A549 treated with CORT108297 at 1 μM for 4 hours (cell line): ENCODE data around the gene KIR3DL1. TPM values are rescaled to one million over a fixed set of nuclear protein-coding genes. Genes with fewer than 3 reads are reported as not detected.

Experiments used
- total RNA-seq: library from RNA; stranded (reverse); fragments of 200-300 nt; extraction: Qiagen RNA extraction; gene quantifications from 5 replicates; pipeline ENCODE4 v1.2.3, GENCODE V29; 2022

The KIR3DL1 gene
- total RNA-seq, result not detected in 5 replicates

DNA sequence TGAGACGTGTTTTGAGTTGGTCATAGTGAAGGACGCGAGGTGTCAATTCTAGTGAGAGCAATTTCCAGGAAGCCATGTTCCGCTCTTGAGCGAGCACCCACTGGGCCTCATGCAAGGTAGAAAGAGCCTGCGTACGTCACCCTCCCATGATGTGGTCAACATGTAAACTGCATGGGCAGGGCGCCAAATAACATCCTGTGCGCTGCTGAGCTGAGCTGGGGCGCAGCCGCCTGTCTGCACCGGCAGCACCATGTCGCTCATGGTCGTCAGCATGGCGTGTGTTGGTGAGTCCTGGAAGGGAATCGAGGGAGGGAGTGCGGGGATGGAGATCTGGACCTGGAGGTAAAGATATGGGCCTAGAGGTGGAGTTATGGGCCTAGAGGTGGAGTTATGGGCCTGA is at the start of gene KIR3DL1:
TSS of gene KIR3DL1 (plus strand) at position 218 of the 400 bp plus-strand sequence.

GRCh38 chr19:54769646-54770045 is 46.6 kb upstream of the KIR3DL1 start, which contains the start of gene KIR2DL1:
Gene KIR2DL1 (plus strand): TSS chr19:54769793. CDS start chr19:54769851, 58 bp downstream.

GRCh38 chr19:54803410-54803809 is 12.9 kb upstream of the KIR3DL1 start, which contains the start of gene KIR2DL4:
Gene KIR2DL4 (plus strand): TSS chr19:54803610. CDS start chr19:54803652, 42 bp downstream.

DNA sequence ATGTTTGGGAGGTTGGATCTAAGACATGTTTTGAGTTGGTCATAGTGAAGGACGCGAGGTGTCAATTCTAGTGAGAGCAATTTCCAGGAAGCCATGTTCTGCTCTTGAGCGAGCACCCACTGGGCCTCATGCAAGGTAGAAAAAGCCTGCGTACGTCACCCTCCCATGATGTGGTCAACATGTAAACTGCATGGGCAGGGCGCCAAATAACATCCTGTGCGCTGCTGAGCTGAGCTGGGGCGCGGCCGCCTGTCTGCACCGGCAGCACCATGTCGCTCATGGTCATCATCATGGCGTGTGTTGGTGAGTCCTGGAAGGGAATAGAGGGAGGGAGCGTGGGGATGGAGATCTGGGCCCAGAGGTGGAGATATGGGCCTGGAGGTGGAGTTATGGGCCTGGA is 16.2 kb downstream of the KIR3DL1 start, which contains the start of gene KIR2DS4:
TSS of gene KIR2DS4 (plus strand) at position 181 of the 400 bp plus-strand sequence.

GRCh38 chr19:54850061-54850640 is 33.9 kb downstream of the KIR3DL1 start, which contains the start of gene KIR3DL2:
Gene KIR3DL2 (plus strand): TSS chr19:54850443. CDS start chr19:54850476, 33 bp downstream.

GRCh38 chr19:54873990-54874389 is 57.7 kb downstream of the KIR3DL1 start, which contains the start of gene FCAR:
Gene FCAR (plus strand): TSS chr19:54874235. CDS start chr19:54874290, 55 bp downstream.

Other genes with a start within 250 kb of the KIR3DL1 start
- not detected in 5 replicates for gene LILRA2, start 242.7 kb upstream of the KIR3DL1 start, total RNA-seq
- not detected in 5 replicates for gene LILRA1, start 222.8 kb upstream of the KIR3DL1 start, total RNA-seq
- gene LILRB1, start 186.0 kb upstream of the KIR3DL1 start, total RNA-seq, result 0.08 TPM in 1 of 5 replicates, not detected in the others
- gene LILRB4, start 153.5 kb upstream of the KIR3DL1 start, total RNA-seq, result 0.06 TPM in 1 of 5 replicates, not detected in the others
- gene KIR3DL3, start 92.0 kb upstream of the KIR3DL1 start, total RNA-seq, result not detected in 5 replicates
- gene KIR2DL3, start 78.0 kb upstream of the KIR3DL1 start, total RNA-seq, result not detected in 5 replicates
- not detected in 5 replicates for gene KIR2DL1, start 46.7 kb upstream of the KIR3DL1 start, total RNA-seq
- gene KIR2DL4, start 12.9 kb upstream of the KIR3DL1 start, total RNA-seq, result not detected in 5 replicates
- gene KIR2DS4, start 16.2 kb downstream of the KIR3DL1 start, total RNA-seq, result not detected in 5 replicates
- not detected in 5 replicates for gene KIR3DL2, start 34.0 kb downstream of the KIR3DL1 start, total RNA-seq
- gene FCAR, start 57.8 kb downstream of the KIR3DL1 start, total RNA-seq, result not detected in 5 replicates
- gene NCR1, start 89.7 kb downstream of the KIR3DL1 start, total RNA-seq, result not detected in 5 replicates
- gene NLRP7, start 131.1 kb downstream of the KIR3DL1 start, total RNA-seq, result not detected in 5 replicates
- gene NLRP2, start 149.9 kb downstream of the KIR3DL1 start, total RNA-seq, result 24.3 to 27.9 TPM (median 26.7 TPM) in 5 replicates
- 0.06 to 0.24 TPM (median 0.21 TPM) in 5 replicates for gene GP6, start 221.8 kb downstream of the KIR3DL1 start, total RNA-seq
- 14.0 to 20.9 TPM (median 20.1 TPM) in 5 replicates for gene RDH13, start 246.7 kb downstream of the KIR3DL1 start, total RNA-seq